ENCODE measurements around the gene SHISAL2A. TPM values are rescaled to one million over a fixed set of nuclear protein-coding genes. Genes with fewer than 3 reads are reported as not detected.

The SHISAL2A gene
- total RNA-seq, 2 donors from 2014 or later, result 0.22 TPM; not detected in 1

DNA sequence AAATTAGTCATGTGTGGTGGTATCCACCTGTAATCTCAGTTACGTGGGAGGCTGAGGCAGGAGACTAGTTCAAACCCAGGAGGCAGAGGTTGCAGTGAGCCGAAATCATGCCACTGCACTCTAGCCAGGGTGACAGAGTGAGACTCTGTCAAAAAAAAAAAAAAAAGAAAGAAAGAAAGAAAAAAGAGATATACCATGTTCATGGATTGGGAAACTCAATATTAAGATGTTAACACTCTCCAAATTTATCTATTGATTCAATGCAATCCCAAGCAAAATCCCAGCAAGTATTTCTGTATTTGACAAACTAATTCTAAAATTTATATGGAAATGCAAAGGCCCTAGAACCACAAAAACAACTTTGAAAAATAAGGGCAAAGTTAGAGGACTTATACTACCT, 11.0 kb upstream of the SHISAL2A start:
- intact Hi-C loops (cut with DNase I), result no loop called here
- TF ChIP-seq, protein P1, sequence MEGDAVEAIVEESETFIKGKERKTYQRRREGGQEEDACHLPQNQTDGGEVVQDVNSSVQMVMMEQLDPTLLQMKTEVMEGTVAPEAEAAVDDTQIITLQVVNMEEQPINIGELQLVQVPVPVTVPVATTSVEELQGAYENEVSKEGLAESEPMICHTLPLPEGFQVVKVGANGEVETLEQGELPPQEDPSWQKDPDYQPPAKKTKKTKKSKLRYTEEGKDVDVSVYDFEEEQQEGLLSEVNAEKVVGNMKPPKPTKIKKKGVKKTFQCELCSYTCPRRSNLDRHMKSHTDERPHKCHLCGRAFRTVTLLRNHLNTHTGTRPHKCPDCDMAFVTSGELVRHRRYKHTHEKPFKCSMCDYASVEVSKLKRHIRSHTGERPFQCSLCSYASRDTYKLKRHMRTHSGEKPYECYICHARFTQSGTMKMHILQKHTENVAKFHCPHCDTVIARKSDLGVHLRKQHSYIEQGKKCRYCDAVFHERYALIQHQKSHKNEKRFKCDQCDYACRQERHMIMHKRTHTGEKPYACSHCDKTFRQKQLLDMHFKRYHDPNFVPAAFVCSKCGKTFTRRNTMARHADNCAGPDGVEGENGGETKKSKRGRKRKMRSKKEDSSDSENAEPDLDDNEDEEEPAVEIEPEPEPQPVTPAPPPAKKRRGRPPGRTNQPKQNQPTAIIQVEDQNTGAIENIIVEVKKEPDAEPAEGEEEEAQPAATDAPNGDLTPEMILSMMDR (IDR thresholded peaks at IDR 0.05), result no peak

DNA sequence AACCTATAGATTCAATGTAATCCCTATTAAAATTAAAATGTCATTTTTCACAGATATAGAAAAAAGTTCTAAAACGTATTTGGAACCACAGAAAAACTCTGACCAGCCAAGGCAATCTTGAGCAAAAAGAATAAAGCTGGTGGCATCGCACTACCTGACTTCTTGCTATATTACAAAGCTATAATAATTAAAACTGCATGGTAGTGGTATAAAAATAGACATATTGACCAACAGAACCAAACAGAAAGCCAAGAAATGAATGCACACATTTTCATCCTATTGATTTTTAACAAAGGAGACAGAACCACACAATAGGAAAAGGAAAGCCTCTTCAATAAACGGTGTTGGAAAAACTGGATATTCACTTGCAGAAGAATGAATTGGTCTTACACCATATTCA, 9.2 kb upstream of the SHISAL2A start:
- TF ChIP-seq, protein P1 (IDR thresholded peaks at IDR 0.05), result no peak
- H3K27ac ChIP-seq, result no peak overlapping the region
- no peak overlapping the region for H3K4me3 ChIP-seq
- H3K36me3 ChIP-seq, result no peaks in the 10 kb centered on the region
- no peak overlapping the region for H3K9ac ChIP-seq (ENCODE audit: low read depth in 2 of 2, low read length in 2 of 2)
- H3K9me3 ChIP-seq, result no peaks in the 10 kb centered on the region
- H3K4me1 ChIP-seq, result no peaks in the 10 kb centered on the region
- no peak for DNase-seq
- H3K27me3 ChIP-seq, result no peaks in the 10 kb centered on the region
- intact Hi-C loops (cut with DNase I), result no loop called here

More for the DNA sequence above, 11.0 kb upstream of the SHISAL2A start:
- Histone ChIP-seq H3K9ac (ENCODE audit: low read depth in 2 of 2, low read length in 2 of 2) (no peak overlapping the region), H3K36me3 (no peaks in the 10 kb centered on the region), H3K4me1 (no peaks in the 10 kb centered on the region), H3K27me3 (no peaks in the 10 kb centered on the region), H3K27ac (no peak overlapping the region), H3K4me3 (no peak overlapping the region), H3K9me3 (no peaks in the 10 kb centered on the region)
- no peak for DNase-seq

DNA sequence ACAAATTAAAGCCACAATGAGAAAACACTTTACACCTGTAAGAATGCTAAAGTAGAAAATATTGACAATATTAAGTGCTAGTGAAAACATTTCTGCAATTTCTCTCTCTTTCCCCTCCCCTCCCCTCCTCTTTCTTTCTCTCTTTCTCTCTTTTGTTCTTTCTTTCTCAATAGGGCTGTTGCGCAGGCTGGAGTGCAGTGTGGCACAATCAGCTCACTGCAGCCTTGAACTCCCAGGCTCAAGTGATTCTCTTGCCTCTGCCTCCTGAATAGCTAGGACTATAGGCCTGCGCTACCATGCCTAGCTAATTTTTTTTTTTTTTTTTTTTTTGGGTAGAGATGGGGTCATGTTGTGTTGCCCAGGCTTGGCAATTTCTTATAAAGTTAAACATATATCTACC, 5.9 kb upstream of the SHISAL2A start:
- no peaks in the 10 kb centered on the region for H3K4me1 ChIP-seq
- H3K27me3 ChIP-seq, result peaks cover 1% of the 10 kb centered on the region
- H3K9ac ChIP-seq (ENCODE audit: low read depth in 2 of 2, low read length in 2 of 2), result no peak overlapping the region
- H3K9me3 ChIP-seq, result no peaks in the 10 kb centered on the region
- intact Hi-C loops (cut with DNase I), result no loop called here
- H3K27ac ChIP-seq, result no peak overlapping the region
- TF ChIP-seq, protein P1 (IDR thresholded peaks at IDR 0.05), result no peak
- no peaks in the 10 kb centered on the region for H3K36me3 ChIP-seq
- H3K4me3 ChIP-seq, result no peak overlapping the region
- no peak for DNase-seq

DNA sequence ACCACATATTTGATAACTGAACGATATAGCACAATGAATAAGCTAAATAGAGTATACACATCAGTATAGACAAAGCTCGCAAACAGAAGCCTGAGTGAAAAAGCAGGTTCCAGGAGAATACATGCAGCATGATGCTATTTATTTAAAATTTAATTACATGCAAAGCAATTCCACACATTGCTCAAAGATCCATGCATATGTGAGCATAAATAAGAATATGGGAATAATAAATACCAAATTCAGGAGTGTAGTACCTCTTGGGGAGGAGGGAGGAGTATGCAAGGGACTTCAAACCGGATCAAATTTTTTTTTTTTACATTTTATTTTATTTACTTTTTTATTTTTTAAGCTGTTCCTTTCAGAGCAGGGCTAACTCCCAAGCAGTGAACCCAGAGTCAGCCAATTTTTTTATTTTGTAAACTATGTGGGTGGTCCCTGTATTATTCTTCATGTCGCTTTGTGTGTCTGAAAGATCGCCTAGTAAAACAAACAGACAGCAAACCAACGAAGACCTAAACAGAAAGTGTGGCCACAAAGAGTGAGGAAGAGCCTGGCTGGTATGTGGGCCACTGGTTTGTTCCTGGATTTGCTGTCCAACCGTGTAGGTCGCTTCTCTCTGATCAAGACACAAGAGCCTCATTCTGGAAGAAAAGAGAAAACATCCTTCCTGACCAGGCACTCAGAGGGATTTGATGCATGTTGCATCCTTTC, 4.2 kb upstream of the SHISAL2A start:
- H3K9ac ChIP-seq (ENCODE audit: low read depth in 2 of 2, low read length in 2 of 2), result no peak overlapping the region

DNA sequence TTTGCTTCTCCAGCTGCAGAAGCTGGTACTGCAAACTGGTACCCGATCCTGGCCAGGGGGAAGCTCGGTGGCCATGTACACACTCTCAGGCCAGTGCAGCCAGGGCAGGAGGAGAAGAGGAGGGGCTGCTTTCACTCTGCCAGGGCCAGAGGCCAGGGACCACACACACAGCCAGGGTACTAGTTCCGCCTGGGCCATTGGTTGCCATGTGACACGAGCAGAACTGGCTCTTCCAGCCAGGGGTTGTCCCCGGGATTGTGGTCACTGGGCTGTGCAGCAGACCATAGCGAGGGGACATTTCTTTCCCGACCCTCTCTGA, 3.7 kb upstream of the SHISAL2A start:
- H3K4me1 ChIP-seq, result no peaks in the 10 kb centered on the region
- no peak overlapping the region for H3K4me3 ChIP-seq
- no peaks in the 10 kb centered on the region for H3K36me3 ChIP-seq
- TF ChIP-seq, protein P1 (IDR thresholded peaks at IDR 0.05), result no peak
- H3K27me3 ChIP-seq, result peaks cover 23% of the 10 kb centered on the region
- intact Hi-C loops (cut with DNase I), result no loop called here
- no peak overlapping the region for H3K27ac ChIP-seq
- H3K9me3 ChIP-seq, result no peaks in the 10 kb centered on the region
- DNase-seq, result no peak
- H3K9ac ChIP-seq (ENCODE audit: low read depth in 2 of 2, low read length in 2 of 2), result no peak overlapping the region

More for the DNA sequence above, 4.2 kb upstream of the SHISAL2A start:
- Histone ChIP-seq H3K27ac (no peak overlapping the region), H3K27me3 (peaks cover 19% of the 10 kb centered on the region), H3K4me1 (no peaks in the 10 kb centered on the region), H3K36me3 (no peaks in the 10 kb centered on the region), H3K4me3 (no peak overlapping the region), H3K9me3 (no peaks in the 10 kb centered on the region)
- TF ChIP-seq, protein P1 (IDR thresholded peaks at IDR 0.05), result no peak
- no peak for DNase-seq
- intact Hi-C loops (cut with DNase I), result no loop called here

Measured in colonic mucosa (tissue), 4 donors.